Measurements from ENCODE around the gene MAST4.

- TF ChIP-seq SMC3 (IDR thresholded peaks at IDR 0.05; ENCODE audit: low read depth, low read length) (no peak), CEBPB (IDR thresholded peaks at IDR 0.05; ENCODE audit: low read depth, low read length) (no peak), CTCF (conservative IDR thresholded peaks at IDR 0.05; ENCODE audit: low read depth, low read length) (no peak), POLR2A (IDR thresholded peaks at IDR 0.05; ENCODE audit: low read depth, low read length) (no peak), FOS (IDR thresholded peaks at IDR 0.05; ENCODE audit: low read depth, low read length) (no peak), ELK1 (IDR thresholded peaks at IDR 0.05; ENCODE audit: borderline replicate concordance, low read depth, low read length) (no peak), RAD21 (IDR thresholded peaks at IDR 0.05; ENCODE audit: low read length) (no peak), MAFK (IDR thresholded peaks at IDR 0.05; ENCODE audit: low read depth, low read length) (no peak), MAZ (IDR thresholded peaks at IDR 0.05; ENCODE audit: borderline replicate concordance, low read depth, low read length) (no peak), BHLHE40 (IDR thresholded peaks at IDR 0.05; ENCODE audit: low read depth, low read length) (no peak), USF2 (IDR thresholded peaks at IDR 0.05; ENCODE audit: low read depth, low read length) (no peak), RFX5 (IDR thresholded peaks at IDR 0.05; ENCODE audit: low read depth, low read length) (no peak)
Observed at GRCh38 chr5:67021962-67022361, 425.8 kb downstream of the MAST4 start.

Data from IMR-90 (cell line).